HEK293 (cell line): ENCODE results near the gene CDK10.

ENCODE experiments used
- CTCF ChIA-PET: fragments of 350-600 bp; formaldehyde crosslinking; extraction: SDS; loops from one replicate; lab custom pipeline; 2021; ENCODE audit warnings: antibody characterized with exemption; lab: Yijun Ruan, JAX
- POLR2A ChIA-PET: fragments of 300-600 bp; formaldehyde crosslinking; extraction: SDS; loops from one replicate; lab custom pipeline; 2020; ENCODE audit warnings: antibody characterized with exemption, inconsistent platforms; lab: Yijun Ruan, JAX
- H3K27ac ChIP-seq: fragments of 200-500 bp; sonication (Bioruptor generic); 2 replicates; pipeline ENCODE4 v1.5.1; 2014; ENCODE audit warnings: low read depth, low read length, control low read depth, inconsistent platforms; ENCODE audit errors: extremely low read depth
- H3K36me3 ChIP-seq, 2 experiments: fragments of 200-500 bp in 1 of 2; sonication (Bioruptor generic) in 1 of 2; 1 replicate in 1 of 2; 2 replicates in 1 of 2; pipeline ENCODE4 v1.5.1; 2014 to 2017; ENCODE audit warnings: inconsistent platforms in 2 of 2, low read length in 2 of 2; ENCODE audit not compliant: control insufficient read depth in 2 of 2, insufficient read depth in 1 of 2
- H3K4me1 ChIP-seq: fragments of 200-500 bp; sonication (Bioruptor generic); 2 replicates; pipeline ENCODE4 v1.5.1; 2014; ENCODE audit warnings: mild to moderate bottlenecking, low read length, inconsistent platforms; ENCODE audit not compliant: control insufficient read depth, insufficient read depth
- H3K4me3 ChIP-seq: 2 replicates; pipeline ENCODE4 v1.5.1; 2011; ENCODE audit warnings: low read depth, mild to moderate bottlenecking, control low read depth, low read length, moderate library complexity
- H3K9me3 ChIP-seq: fragments of 200-500 bp; sonication (Bioruptor generic); 2 replicates; pipeline ENCODE4 v1.5.1; 2014; ENCODE audit warnings: low read depth, low read length, inconsistent platforms; ENCODE audit not compliant: control insufficient read depth, insufficient read depth
- IKZF3 ChIP-seq: fragments of 450-650 bp; IDR thresholded peaks from 2 replicates; pipeline ENCODE4 v1.5.0; 2018; ENCODE audit warnings: missing biosample characterization, mild to moderate bottlenecking, missing genetic modification characterization, moderate library complexity
- KLF1 ChIP-seq: fragments of 450-650 bp; formaldehyde crosslinking; IDR thresholded peaks from 2 replicates; pipeline ENCODE4 v1.5.1; 2016; ENCODE audit warnings: missing biosample characterization, missing genetic modification characterization
- SETDB1 ChIP-seq: IDR thresholded peaks from one replicate; pipeline ENCODE4 v1.6.1; 2017; ENCODE audit warnings: mild to moderate bottlenecking, low read length, moderate library complexity, mixed read lengths; ENCODE audit not compliant: insufficient read length
- WT1 ChIP-seq: fragments of 450-650 bp; formaldehyde crosslinking; IDR thresholded peaks from 2 replicates; pipeline ENCODE4 v1.5.1; 2016; ENCODE audit warnings: missing biosample characterization, missing genetic modification characterization
- ZBTB17 ChIP-seq: fragments of 450-650 bp; formaldehyde crosslinking; IDR thresholded peaks from 2 replicates; pipeline ENCODE4 v1.5.1; 2016; ENCODE audit warnings: missing biosample characterization, missing genetic modification characterization
- ZBTB20 ChIP-seq: fragments of 450-650 bp; formaldehyde crosslinking; IDR thresholded peaks from 2 replicates; pipeline ENCODE4 v1.5.1; 2016; ENCODE audit warnings: missing biosample characterization, missing genetic modification characterization
- ZBTB8A ChIP-seq: fragments of 450-650 bp; formaldehyde crosslinking; IDR thresholded peaks from 2 replicates; pipeline ENCODE4 v1.5.1; 2016; ENCODE audit warnings: missing biosample characterization, missing genetic modification characterization
- ZFHX2 ChIP-seq: fragments of 450-650 bp; formaldehyde crosslinking; conservative IDR thresholded peaks from 2 replicates; pipeline ENCODE4 v1.5.1; 2016; ENCODE audit warnings: missing biosample characterization, missing genetic modification characterization
- ZNF112 ChIP-seq: fragments of 450-650 bp; formaldehyde crosslinking; IDR thresholded peaks from 2 replicates; pipeline ENCODE4 v1.5.0; 2017; ENCODE audit warnings: missing biosample characterization, missing genetic modification characterization
- ZNF175 ChIP-seq: fragments of 450-650 bp; formaldehyde crosslinking; IDR thresholded peaks from 2 replicates; pipeline ENCODE4 v1.5.1; 2016; ENCODE audit warnings: missing biosample characterization, missing genetic modification characterization
- ZNF221 ChIP-seq: fragments of 450-650 bp; formaldehyde crosslinking; IDR thresholded peaks from 2 replicates; pipeline ENCODE4 v1.5.1; 2017; ENCODE audit warnings: missing biosample characterization, missing genetic modification characterization, borderline replicate concordance
- ZNF223 ChIP-seq: fragments of 450-650 bp; formaldehyde crosslinking; IDR thresholded peaks from 2 replicates; pipeline ENCODE4 v1.5.1; 2016; ENCODE audit warnings: missing biosample characterization, missing genetic modification characterization
- ZNF335 ChIP-seq: fragments of 450-650 bp; formaldehyde crosslinking; conservative IDR thresholded peaks from 2 replicates; pipeline ENCODE4 v1.5.1; 2016; ENCODE audit warnings: missing biosample characterization, missing genetic modification characterization
- ZNF362 ChIP-seq: fragments of 450-650 bp; formaldehyde crosslinking; IDR thresholded peaks from 2 replicates; pipeline ENCODE4 v1.5.1; 2016; ENCODE audit warnings: missing biosample characterization, missing genetic modification characterization
- ZNF48 ChIP-seq: fragments of 450-650 bp; formaldehyde crosslinking; IDR thresholded peaks from 2 replicates; pipeline ENCODE4 v1.5.1; 2016; ENCODE audit warnings: missing biosample characterization, missing genetic modification characterization
- ZNF501 ChIP-seq: fragments of 450-650 bp; formaldehyde crosslinking; IDR thresholded peaks from 2 replicates; pipeline ENCODE4 v1.5.1; 2016; ENCODE audit warnings: missing biosample characterization, missing genetic modification characterization
- ZNF544 ChIP-seq: fragments of 450-650 bp; formaldehyde crosslinking; IDR thresholded peaks from 2 replicates; pipeline ENCODE4 v1.5.0; 2017; ENCODE audit warnings: missing biosample characterization, missing genetic modification characterization
- ZNF623 ChIP-seq: fragments of 450-650 bp; formaldehyde crosslinking; IDR thresholded peaks from 2 replicates; pipeline ENCODE4 v1.5.1; 2016; ENCODE audit warnings: missing biosample characterization, missing genetic modification characterization
- TF ChIP-seq, protein P1 (sequence below): fragments of 450-650 bp; formaldehyde crosslinking; IDR thresholded peaks from 2 replicates; pipeline ENCODE4 v1.5.1; 2016; ENCODE audit warnings: missing biosample characterization, missing genetic modification characterization, low read depth

Gene CDK10

GRCh38 chr16:89716916-89717687 lies 30.6 kb downstream of the CDK10 start (continued):
- no peak for TF ChIP-seq ZNF112 (tag by site-specific recombination)
- TF ChIP-seq ZNF335 (tag by site-specific recombination) = no peak
- TF ChIP-seq ZNF48 (tag by site-specific recombination) = no peak
- no peak for TF ChIP-seq ZBTB20

GRCh38 chr16:89717688-89718505 lies 31.4 kb downstream of the CDK10 start:
- TF ChIP-seq ZNF544 (tag by site-specific recombination) = no peak
- peak; percentile 91 for TF ChIP-seq ZNF623 (tag by site-specific recombination)
- peak; percentile 72 for TF ChIP-seq KLF1 (tag by site-specific recombination)
- no peak for TF ChIP-seq SETDB1
- H3K9me3 ChIP-seq = no peaks in the 10 kb centered on the region
- CTCF ChIA-PET = interaction anchor here (0.6 to 0.7 kb wide), 3 partner anchors 12 to 155 kb away, joined by 3 read pairs; partner anchors contain the start of gene TCF25
- peaks cover 5% of the 10 kb centered on the region; the same call in 1 of the 2 replicates for H3K4me1 ChIP-seq
- no peak overlapping the region for H3K27ac ChIP-seq
- POLR2A ChIA-PET = interaction anchor here (0.7 to 1.1 kb wide), 2 partner anchors 10 to 11 kb away, joined by 3 to 4 read pairs; no protein-coding TSS in a partner anchor
- peaks cover 0 to 29% of the 10 kb centered on the region in 2 experiments; a peak in 2 of 3 replicates for H3K36me3 ChIP-seq
- no peak overlapping the region for H3K4me3 ChIP-seq

- ChIA-PET CTCF (interaction anchor here (0.7 to 1.5 kb wide), 3 partner anchors 14 to 153 kb away, joined by 3 to 10 read pairs (median 3); partner anchors contain the start of gene TCF25), POLR2A (interaction anchor here (1.5 to 1.9 kb wide), 2 partner anchors 14 to 20 kb away, joined by 6 to 12 read pairs; no protein-coding TSS in a partner anchor)
- H3K4me1 ChIP-seq = peaks cover 5% of the 10 kb centered on the region; the same call in 1 of the 2 replicates
- peak overlapping the region; percentile 67 for H3K27ac ChIP-seq
- TF ChIP-seq ZNF223 (tag by site-specific recombination) = no peak
- TF ChIP-seq ZFHX2 (tag by site-specific recombination) = no peak
- peak; percentile 85 for TF ChIP-seq ZBTB20
- no peak for TF ChIP-seq ZNF501
- no peak for TF ChIP-seq ZNF362 (tag by site-specific recombination)
- TF ChIP-seq IKZF3 (tag by site-specific recombination) = 0 out of 2 replicates have a peak, but pooled peaks have one; percentile 61
- TF ChIP-seq ZBTB17 (tag by site-specific recombination) = no peak
- no peak for TF ChIP-seq ZNF221 (tag by site-specific recombination)
- TF ChIP-seq ZBTB8A (tag by site-specific recombination) = peak; percentile 73
- TF ChIP-seq WT1 (tag by site-specific recombination) = no peak
- TF ChIP-seq, protein P1, sequence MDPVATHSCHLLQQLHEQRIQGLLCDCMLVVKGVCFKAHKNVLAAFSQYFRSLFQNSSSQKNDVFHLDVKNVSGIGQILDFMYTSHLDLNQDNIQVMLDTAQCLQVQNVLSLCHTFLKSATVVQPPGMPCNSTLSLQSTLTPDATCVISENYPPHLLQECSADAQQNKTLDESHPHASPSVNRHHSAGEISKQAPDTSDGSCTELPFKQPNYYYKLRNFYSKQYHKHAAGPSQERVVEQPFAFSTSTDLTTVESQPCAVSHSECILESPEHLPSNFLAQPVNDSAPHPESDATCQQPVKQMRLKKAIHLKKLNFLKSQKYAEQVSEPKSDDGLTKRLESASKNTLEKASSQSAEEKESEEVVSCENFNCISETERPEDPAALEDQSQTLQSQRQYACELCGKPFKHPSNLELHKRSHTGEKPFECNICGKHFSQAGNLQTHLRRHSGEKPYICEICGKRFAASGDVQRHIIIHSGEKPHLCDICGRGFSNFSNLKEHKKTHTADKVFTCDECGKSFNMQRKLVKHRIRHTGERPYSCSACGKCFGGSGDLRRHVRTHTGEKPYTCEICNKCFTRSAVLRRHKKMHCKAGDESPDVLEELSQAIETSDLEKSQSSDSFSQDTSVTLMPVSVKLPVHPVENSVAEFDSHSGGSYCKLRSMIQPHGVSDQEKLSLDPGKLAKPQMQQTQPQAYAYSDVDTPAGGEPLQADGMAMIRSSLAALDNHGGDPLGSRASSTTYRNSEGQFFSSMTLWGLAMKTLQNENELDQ (tag by site-specific recombination) = no peak
- no peak for TF ChIP-seq ZNF175 (tag by site-specific recombination)
- no peaks in the 10 kb centered on the region for H3K9me3 ChIP-seq
- peaks cover 11 to 36% of the 10 kb centered on the region in 2 experiments; a peak in 2 of 3 replicates for H3K36me3 ChIP-seq
- H3K4me3 ChIP-seq = peak overlapping the region; percentile 70
Measured at GRCh38 chr16:89720551-89720812, 34.0 kb downstream of the CDK10 start.
